SK-N-SH (cell line): Measurements from ENCODE around the gene PGS1. TPM values are rescaled to one million over a fixed set of nuclear protein-coding genes. Genes with fewer than 3 reads are reported as not detected.

ENCODE experiments used
- CTCF ChIA-PET: fragments of 300-600, 350-600 bp; formaldehyde crosslinking; extraction: SDS; loops from one replicate; lab custom pipeline; 2021; lab: Yijun Ruan, JAX
- POLR2A ChIA-PET: fragments of 350-600 bp; sonication (Branson Sonifier 250); formaldehyde crosslinking; extraction: SDS; loops from one replicate; lab custom pipeline; 2020; ENCODE audit warnings: antibody characterized with exemption, inconsistent platforms; lab: Yijun Ruan, JAX
- DNase-seq: peaks from one replicate; pipeline ENCODE4 v3.0.0; 2012
- H2AFZ ChIP-seq: fragments of 200-600 bp; sonication (generic); 2 replicates; pipeline ENCODE4 v1.8.1; 2016; ENCODE audit warnings: antibody characterized with exemption, mild to moderate bottlenecking, low read depth
- H3F3A ChIP-seq: fragments of 200-600 bp; sonication (generic); replicated peaks from 2 replicates; pipeline ENCODE3; 2016; ENCODE audit warnings: antibody characterized with exemption, mild to moderate bottlenecking; ENCODE audit not compliant: insufficient read depth
- H3K27ac ChIP-seq, 2 experiments: fragments of 200-500 bp in 1 of 2; fragments of 200-600 bp in 1 of 2; sonication (Bioruptor generic) in 1 of 2; sonication (generic), shearing (Covaris generic) in 1 of 2; 2 replicates each; pipeline versions ENCODE4 v1.5.1 to v1.6.1; 2014 to 2016; ENCODE audit warnings: low read depth in 2 of 2, inconsistent platforms in 1 of 2, low read length in 1 of 2, mild to moderate bottlenecking in 1 of 2, mixed read lengths in 1 of 2
- H3K27me3 ChIP-seq: fragments of 200-600 bp; sonication (generic), shearing (Covaris generic); 2 replicates; pipeline ENCODE4 v1.6.1; 2016; ENCODE audit warnings: mixed run types; ENCODE audit not compliant: insufficient read depth
- H3K36me3 ChIP-seq, 2 experiments: fragments of 200-500 bp in 1 of 2; fragments of 200-600 bp in 1 of 2; sonication (Bioruptor generic) in 1 of 2; sonication (generic) in 1 of 2; replicated peaks in 1 of 2; 2 replicates each; pipeline versions ENCODE3 to v1.5.1; 2014 to 2016; ENCODE audit warnings: low read length in 1 of 2, mild to moderate bottlenecking in 1 of 2; ENCODE audit not compliant: insufficient read depth in 2 of 2, control insufficient read depth in 1 of 2
- H3K4me1 ChIP-seq, 2 experiments: fragments of 200-500 bp in 1 of 2; fragments of 200-600 bp in 1 of 2; sonication (Bioruptor generic) in 1 of 2; sonication (generic), shearing (Covaris generic) in 1 of 2; 2 replicates each; pipeline versions ENCODE4 v1.5.1 to v1.6.1; 2014 to 2016; ENCODE audit warnings: low read depth in 1 of 2, low read length in 1 of 2, mixed run types in 1 of 2; ENCODE audit not compliant: insufficient read depth in 2 of 2, control insufficient read depth in 1 of 2
- H3K4me2 ChIP-seq: fragments of 200-600 bp; sonication (generic), shearing (Covaris generic); 2 replicates; pipeline ENCODE4 v1.6.1; 2017; ENCODE audit warnings: mixed run types
- H3K4me3 ChIP-seq, 2 experiments: fragments of 200-500 bp in 1 of 2; fragments of 200-600 bp in 1 of 2; sonication (Bioruptor generic) in 1 of 2; sonication (generic), shearing (Covaris generic) in 1 of 2; 2 replicates each; pipeline versions ENCODE4 v1.5.1 to v1.8.1; 2014 to 2016; ENCODE audit warnings: low read depth in 2 of 2, inconsistent platforms in 1 of 2, low read length in 1 of 2, mild to moderate bottlenecking in 1 of 2, mixed read lengths in 1 of 2, moderate library complexity in 1 of 2
- H3K79me2 ChIP-seq: fragments of 200-600 bp; sonication (generic); 2 replicates; pipeline ENCODE4 v1.8.1; 2017; ENCODE audit warnings: mild to moderate bottlenecking; ENCODE audit not compliant: insufficient read depth
- H3K9ac ChIP-seq: fragments of 200-600 bp; sonication (generic); 2 replicates; pipeline ENCODE4 v1.6.1; 2017; ENCODE audit warnings: mixed run types
- H3K9me2 ChIP-seq: fragments of 200-600 bp; sonication (generic); 2 replicates; pipeline ENCODE4 v1.6.1; 2017; ENCODE audit warnings: mixed run types
- H3K9me3 ChIP-seq: fragments of 200-600 bp; sonication (generic); 2 replicates; pipeline ENCODE4 v1.6.1; 2017; ENCODE audit warnings: mixed run types, mild to moderate bottlenecking, moderate library complexity
- H4K20me1 ChIP-seq: fragments of 200-600 bp; sonication (generic); 2 replicates; pipeline ENCODE4 v1.6.1; 2017; ENCODE audit warnings: mild to moderate bottlenecking, mixed run types; ENCODE audit not compliant: insufficient read depth
- ELF1 ChIP-seq: IDR thresholded peaks from 2 replicates; pipeline ENCODE4 v1.4.0; 2012
- EP300 ChIP-seq, 2 experiments: IDR thresholded peaks; 2 replicates each; pipeline versions ENCODE4 v1.4.0 to v1.6.1; 2012; ENCODE audit warnings: borderline replicate concordance in 1 of 2, low read depth in 1 of 2, low read length in 1 of 2
- FOSL2 ChIP-seq: IDR thresholded peaks from 2 replicates; pipeline ENCODE4 v1.4.0; 2012; ENCODE audit warnings: low read depth, mild to moderate bottlenecking, moderate library complexity, borderline replicate concordance
- JUND ChIP-seq: IDR thresholded peaks from 2 replicates; pipeline ENCODE4 v1.4.0; 2012
- MXI1 ChIP-seq: IDR thresholded peaks from 2 replicates; pipeline ENCODE4 v1.6.1; 2012; ENCODE audit warnings: mild to moderate bottlenecking, low read depth, low read length, improper control_type of control experiment
- NRF1 ChIP-seq: IDR thresholded peaks from 2 replicates; pipeline ENCODE4 v1.6.1; 2012; ENCODE audit warnings: low read depth, mild to moderate bottlenecking, low read length
- RAD21 ChIP-seq: IDR thresholded peaks from 2 replicates; pipeline ENCODE4 v1.6.1; 2012; ENCODE audit warnings: mild to moderate bottlenecking, low read length
- TCF12 ChIP-seq: IDR thresholded peaks from 2 replicates; pipeline ENCODE4 v1.4.0; 2012
- WGBS: methylation state at CpG from one replicate; pipeline ENCODE4 v1.1.6; 2017; ENCODE audit warnings: low lambda C conversion rate; 5-methylcytosine and 5-hydroxymethylcytosine counted together
- polyA plus RNA-seq, 3 experiments: library from polyadenylated mRNA; depleted of rRNA; stranded (reverse); fragments of >200 nt; gene quantifications; 2 replicates each; pipeline ENCODE4 v1.2.3, GENCODE V29; 2012
- TF ChIP-seq, protein P1 (sequence below): IDR thresholded peaks from 2 replicates; pipeline ENCODE4 v1.6.1; 2012; ENCODE audit warnings: mild to moderate bottlenecking, low read depth, low read length, moderate library complexity
- TF ChIP-seq, protein P2 (sequence below): IDR thresholded peaks from 2 replicates; pipeline ENCODE4; 2012
- TF ChIP-seq, protein P3 (sequence below): fragments of 150-350 bp; IDR thresholded peaks from 2 replicates; pipeline ENCODE4 v1.6.1; 2016; ENCODE audit warnings: mild to moderate bottlenecking, low read depth, low read length
- TF ChIP-seq, protein P4 (sequence below): IDR thresholded peaks from 2 replicates; pipeline ENCODE4 v1.4.0; 2012; ENCODE audit warnings: low read depth, borderline replicate concordance
- TF ChIP-seq, protein P5 (sequence below): fragments of 150-350 bp; IDR thresholded peaks from 2 replicates; pipeline ENCODE4 v1.6.1; 2017; ENCODE audit warnings: antibody characterized with exemption, low read length, low read depth, borderline replicate concordance

PGS1 gene
- polyA plus RNA-seq, 1 of the 3 experiments (the other 2 are of a cell fraction) = 88.4 TPM

DNA sequence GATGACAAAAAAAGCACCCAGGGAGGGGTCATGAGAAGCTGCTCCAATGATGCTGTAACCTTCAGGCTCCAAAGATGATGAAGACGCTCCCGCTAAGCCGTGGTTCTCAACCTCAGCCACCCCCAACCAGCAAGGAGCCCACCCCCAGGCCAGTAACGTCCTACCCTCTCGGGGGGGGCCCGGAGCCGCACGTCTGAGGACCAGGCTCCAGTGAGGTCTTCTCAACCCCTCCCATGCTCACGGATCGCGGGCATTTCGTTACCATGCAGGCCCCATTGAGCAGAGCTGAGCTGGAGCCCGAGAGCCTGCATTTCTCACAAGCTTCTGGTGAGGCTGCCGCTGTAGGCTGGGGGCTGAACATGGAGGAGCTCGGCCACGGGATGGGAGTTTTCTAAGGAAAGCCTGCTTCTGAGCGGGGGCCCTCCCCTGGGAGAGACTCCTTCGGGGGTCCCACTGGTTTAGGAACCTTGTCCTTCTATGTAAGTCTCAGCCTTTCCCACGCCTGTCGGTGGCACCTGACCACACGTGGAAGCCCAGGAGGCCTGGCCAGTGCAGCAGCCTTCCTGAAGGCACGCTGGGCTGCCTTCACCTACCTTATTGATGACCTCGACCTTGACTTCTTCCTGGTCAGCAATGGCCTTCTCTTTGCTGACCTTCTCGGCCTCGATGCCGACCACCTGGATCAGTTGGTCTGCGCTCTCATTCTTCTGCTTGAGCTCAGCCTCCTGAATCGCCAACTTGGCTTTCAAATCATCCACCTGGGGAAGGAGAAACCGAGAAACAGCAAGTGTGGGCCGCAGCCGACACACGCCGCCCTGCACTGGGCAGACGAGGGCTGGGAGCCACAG, 82.7 kb downstream of the PGS1 start:
- WGBS = 77% methylated on average over 25 of the region's 34 CpGs
- no peaks in the 10 kb centered on the region for H3K27me3 ChIP-seq
- no peaks in the 10 kb centered on the region for H3K9me3 ChIP-seq
- no peaks in the 10 kb centered on the region for H4K20me1 ChIP-seq
- no peaks in the 10 kb centered on the region; a peak in 1 of 4 replicates for H3K4me1 ChIP-seq
- H3K36me3 ChIP-seq = no peaks in the 10 kb centered on the region
- ChIA-PET POLR2A (no interaction called here), CTCF (interaction anchor here (1.9 kb wide), 1 partner anchor 39 kb away, joined by 7 read pairs; no protein-coding TSS in a partner anchor)
- TF ChIP-seq, protein P1, sequence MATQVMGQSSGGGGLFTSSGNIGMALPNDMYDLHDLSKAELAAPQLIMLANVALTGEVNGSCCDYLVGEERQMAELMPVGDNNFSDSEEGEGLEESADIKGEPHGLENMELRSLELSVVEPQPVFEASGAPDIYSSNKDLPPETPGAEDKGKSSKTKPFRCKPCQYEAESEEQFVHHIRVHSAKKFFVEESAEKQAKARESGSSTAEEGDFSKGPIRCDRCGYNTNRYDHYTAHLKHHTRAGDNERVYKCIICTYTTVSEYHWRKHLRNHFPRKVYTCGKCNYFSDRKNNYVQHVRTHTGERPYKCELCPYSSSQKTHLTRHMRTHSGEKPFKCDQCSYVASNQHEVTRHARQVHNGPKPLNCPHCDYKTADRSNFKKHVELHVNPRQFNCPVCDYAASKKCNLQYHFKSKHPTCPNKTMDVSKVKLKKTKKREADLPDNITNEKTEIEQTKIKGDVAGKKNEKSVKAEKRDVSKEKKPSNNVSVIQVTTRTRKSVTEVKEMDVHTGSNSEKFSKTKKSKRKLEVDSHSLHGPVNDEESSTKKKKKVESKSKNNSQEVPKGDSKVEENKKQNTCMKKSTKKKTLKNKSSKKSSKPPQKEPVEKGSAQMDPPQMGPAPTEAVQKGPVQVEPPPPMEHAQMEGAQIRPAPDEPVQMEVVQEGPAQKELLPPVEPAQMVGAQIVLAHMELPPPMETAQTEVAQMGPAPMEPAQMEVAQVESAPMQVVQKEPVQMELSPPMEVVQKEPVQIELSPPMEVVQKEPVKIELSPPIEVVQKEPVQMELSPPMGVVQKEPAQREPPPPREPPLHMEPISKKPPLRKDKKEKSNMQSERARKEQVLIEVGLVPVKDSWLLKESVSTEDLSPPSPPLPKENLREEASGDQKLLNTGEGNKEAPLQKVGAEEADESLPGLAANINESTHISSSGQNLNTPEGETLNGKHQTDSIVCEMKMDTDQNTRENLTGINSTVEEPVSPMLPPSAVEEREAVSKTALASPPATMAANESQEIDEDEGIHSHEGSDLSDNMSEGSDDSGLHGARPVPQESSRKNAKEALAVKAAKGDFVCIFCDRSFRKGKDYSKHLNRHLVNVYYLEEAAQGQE = no peak
- TF ChIP-seq RAD21 (no peak), JUND (no peak)
- TF ChIP-seq, protein P2, sequence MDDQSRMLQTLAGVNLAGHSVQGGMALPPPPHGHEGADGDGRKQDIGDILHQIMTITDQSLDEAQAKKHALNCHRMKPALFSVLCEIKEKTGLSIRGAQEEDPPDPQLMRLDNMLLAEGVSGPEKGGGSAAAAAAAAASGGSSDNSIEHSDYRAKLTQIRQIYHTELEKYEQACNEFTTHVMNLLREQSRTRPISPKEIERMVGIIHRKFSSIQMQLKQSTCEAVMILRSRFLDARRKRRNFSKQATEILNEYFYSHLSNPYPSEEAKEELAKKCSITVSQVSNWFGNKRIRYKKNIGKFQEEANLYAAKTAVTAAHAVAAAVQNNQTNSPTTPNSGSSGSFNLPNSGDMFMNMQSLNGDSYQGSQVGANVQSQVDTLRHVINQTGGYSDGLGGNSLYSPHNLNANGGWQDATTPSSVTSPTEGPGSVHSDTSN = no peak
- H3K4me2 ChIP-seq = no peak overlapping the region
- H2AFZ ChIP-seq = no peak overlapping the region
- H3K27ac ChIP-seq = no peak overlapping the region
- H3F3A ChIP-seq = no peaks in the 10 kb centered on the region
- H3K79me2 ChIP-seq = no peaks in the 10 kb centered on the region
- H3K4me3 ChIP-seq = no peak overlapping the region
- no peaks in the 10 kb centered on the region for H3K9me2 ChIP-seq
- DNase-seq = no peak
- H3K9ac ChIP-seq = no peak overlapping the region

DNA sequence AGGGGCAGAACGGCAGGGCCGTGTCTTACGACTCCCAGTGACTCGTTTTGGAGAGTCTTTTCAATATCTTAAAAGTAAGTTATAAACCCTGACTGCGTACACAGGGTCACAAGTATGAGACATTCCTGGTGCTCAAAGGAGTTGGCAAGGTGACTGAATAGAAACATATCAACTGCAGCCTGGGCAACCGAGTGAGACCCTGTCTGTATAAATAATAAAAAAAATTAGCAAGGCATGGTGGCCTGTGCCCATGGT, 83.3 kb downstream of the PGS1 start:
- H3K27me3 ChIP-seq = no peaks in the 10 kb centered on the region
- no peak overlapping the region for H3K9ac ChIP-seq
- H3F3A ChIP-seq = no peaks in the 10 kb centered on the region
- CTCF ChIA-PET = no interaction called here
- H3K27ac ChIP-seq = no peak overlapping the region
- H3K4me1 ChIP-seq = no peaks in the 10 kb centered on the region; a peak in 1 of 4 replicates
- no peaks in the 10 kb centered on the region for H4K20me1 ChIP-seq
- no peaks in the 10 kb centered on the region for H3K9me2 ChIP-seq
- POLR2A ChIA-PET = no interaction called here
- no peak overlapping the region for H3K4me3 ChIP-seq
- WGBS = 53% methylated on average over 6 of the region's 6 CpGs
- H3K36me3 ChIP-seq = no peaks in the 10 kb centered on the region
- no peaks in the 10 kb centered on the region for H3K9me3 ChIP-seq
- H2AFZ ChIP-seq = no peak overlapping the region
- no peaks in the 10 kb centered on the region for H3K79me2 ChIP-seq
- DNase-seq = no peak
- H3K4me2 ChIP-seq = no peak overlapping the region
- no peak for TF ChIP-seq TCF12
- TF ChIP-seq, protein P3, sequence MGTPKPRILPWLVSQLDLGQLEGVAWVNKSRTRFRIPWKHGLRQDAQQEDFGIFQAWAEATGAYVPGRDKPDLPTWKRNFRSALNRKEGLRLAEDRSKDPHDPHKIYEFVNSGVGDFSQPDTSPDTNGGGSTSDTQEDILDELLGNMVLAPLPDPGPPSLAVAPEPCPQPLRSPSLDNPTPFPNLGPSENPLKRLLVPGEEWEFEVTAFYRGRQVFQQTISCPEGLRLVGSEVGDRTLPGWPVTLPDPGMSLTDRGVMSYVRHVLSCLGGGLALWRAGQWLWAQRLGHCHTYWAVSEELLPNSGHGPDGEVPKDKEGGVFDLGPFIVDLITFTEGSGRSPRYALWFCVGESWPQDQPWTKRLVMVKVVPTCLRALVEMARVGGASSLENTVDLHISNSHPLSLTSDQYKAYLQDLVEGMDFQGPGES = no peak
- TF ChIP-seq ELF1 = no peak
- TF ChIP-seq MXI1 = no peak
- TF ChIP-seq, protein P4, sequence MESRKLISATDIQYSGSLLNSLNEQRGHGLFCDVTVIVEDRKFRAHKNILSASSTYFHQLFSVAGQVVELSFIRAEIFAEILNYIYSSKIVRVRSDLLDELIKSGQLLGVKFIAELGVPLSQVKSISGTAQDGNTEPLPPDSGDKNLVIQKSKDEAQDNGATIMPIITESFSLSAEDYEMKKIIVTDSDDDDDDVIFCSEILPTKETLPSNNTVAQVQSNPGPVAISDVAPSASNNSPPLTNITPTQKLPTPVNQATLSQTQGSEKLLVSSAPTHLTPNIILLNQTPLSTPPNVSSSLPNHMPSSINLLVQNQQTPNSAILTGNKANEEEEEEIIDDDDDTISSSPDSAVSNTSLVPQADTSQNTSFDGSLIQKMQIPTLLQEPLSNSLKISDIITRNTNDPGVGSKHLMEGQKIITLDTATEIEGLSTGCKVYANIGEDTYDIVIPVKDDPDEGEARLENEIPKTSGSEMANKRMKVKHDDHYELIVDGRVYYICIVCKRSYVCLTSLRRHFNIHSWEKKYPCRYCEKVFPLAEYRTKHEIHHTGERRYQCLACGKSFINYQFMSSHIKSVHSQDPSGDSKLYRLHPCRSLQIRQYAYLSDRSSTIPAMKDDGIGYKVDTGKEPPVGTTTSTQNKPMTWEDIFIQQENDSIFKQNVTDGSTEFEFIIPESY = no peak
- TF ChIP-seq, protein P1 = no peak
- no peak for TF ChIP-seq FOSL2
- TF ChIP-seq, protein P5, sequence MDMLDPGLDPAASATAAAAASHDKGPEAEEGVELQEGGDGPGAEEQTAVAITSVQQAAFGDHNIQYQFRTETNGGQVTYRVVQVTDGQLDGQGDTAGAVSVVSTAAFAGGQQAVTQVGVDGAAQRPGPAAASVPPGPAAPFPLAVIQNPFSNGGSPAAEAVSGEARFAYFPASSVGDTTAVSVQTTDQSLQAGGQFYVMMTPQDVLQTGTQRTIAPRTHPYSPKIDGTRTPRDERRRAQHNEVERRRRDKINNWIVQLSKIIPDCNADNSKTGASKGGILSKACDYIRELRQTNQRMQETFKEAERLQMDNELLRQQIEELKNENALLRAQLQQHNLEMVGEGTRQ = no peak
- TF ChIP-seq EP300 (IDR thresholded peaks at IDR 0.05; ENCODE audit: borderline replicate concordance in 1 of 2, low read depth in 1 of 2, low read length in 1 of 2) = no peak
- no peak for TF ChIP-seq NRF1
